Activated naive CD8-positive, alpha-beta T cell treated with anti-CD3 and anti-CD28 coated beads, Interleukin-2, amount 50 U/mL, for 16 hours (primary cell): ENCODE data around the gene TMEM181.
"Not testable (repeated sequence)": the region's sequence is repeated elsewhere in the genome, so short reads cannot be mapped to it uniquely, and the experiment has no call there.

Experiments used
- DNase-seq: peaks from one replicate; pipeline ENCODE4 v3.0.0-alpha.2; 2020; ENCODE audit warnings: low read depth, low spot score

Gene TMEM181

DNA sequence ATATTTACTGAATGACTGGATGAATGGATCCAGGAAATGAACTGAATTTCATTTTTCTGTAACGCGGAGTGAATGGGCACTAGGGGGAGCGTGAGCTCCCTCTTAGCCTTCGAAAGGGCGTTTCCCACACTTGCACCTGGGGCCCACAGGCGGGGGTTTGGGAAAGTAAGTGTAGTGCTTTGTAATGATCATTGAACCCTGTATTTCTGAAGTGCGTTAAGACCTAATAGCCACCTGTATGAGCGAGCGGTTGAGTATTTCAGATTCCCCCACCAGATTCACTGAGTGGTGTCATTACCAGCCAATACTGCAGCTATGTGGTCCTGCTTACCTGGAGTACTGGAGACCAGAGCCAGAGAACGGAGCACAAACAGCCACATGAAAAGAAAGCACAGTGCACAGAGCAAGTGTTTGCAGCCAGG, 100.5 kb downstream of the TMEM181 start:
- DNase-seq: no peak

DNA sequence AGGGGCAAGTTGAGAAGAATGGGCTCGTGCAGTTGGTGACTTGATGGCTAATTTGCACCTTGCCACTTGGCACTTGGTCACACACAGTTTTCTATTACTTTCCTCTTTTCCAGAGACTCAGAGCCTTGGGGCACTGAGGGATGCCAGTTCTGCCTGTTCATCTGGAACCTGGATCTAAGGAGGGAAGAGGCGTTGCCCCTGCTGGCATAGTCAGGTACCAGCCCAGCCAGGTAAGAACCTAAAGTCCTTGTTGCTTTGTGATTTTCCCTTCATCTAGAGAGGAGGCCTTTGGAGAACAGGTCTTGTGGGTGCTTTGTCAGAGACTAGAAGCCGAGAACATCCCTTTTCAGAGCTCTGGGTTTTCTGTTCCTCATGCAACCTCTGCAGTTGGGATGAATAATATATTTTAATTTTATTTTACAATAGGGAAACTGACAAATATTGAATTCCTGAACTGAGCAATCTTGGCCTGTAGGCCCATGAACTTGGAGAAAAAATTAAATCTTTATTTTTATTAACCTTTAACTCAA, 101.3 kb downstream of the TMEM181 start:
- DNase-seq: no peak

DNA sequence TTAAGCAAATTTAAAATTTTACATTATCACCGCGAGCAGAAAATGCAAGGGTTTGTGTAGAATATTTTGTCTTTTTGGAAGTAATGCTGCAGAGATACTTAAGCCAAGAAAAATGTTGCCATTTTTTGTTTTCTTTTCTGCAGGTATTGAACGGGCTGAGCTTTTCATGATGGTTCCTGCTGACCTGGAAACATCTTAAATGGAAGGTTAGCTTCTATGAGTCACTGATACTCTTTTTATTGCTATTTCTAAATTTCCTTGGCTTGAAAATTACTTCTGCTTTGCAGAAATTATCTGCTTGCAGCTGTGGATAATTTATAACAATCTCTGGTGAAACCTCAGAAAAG, 102.7 kb downstream of the TMEM181 start:
- no peak for DNase-seq

DNA sequence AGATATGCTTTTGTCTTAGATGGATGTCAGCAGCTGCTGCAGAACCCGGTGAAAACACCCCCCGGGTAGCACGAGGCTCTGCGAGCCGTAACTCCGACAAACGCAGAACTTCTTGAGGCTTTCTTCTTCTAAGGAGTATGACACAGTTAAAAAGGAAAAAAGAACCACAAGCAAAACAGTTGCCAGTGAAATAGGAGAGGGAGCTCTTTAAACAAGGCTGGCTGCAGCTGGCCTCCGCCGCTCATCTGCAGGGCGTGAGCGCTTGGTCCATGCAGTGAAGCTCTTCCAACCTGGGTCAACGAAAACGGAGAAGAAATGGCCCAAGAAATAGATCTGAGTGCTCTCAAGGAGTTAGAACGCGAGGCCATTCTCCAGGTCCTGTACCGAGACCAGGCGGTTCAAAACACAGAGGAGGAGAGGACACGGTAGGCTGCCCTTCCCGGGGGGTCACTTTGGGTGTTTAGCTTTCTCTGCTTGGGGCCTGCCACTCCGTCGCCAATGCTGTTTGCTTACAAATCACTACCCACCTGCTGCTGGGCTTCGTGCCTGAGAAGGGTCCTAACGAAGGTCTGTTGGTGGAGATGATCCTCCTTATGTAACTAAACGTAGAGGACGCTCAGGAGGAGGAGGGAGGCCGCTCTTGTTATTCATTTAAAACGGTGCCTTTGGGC, 103.2 kb downstream of the TMEM181 start:
- DNase-seq: no peak

DNA sequence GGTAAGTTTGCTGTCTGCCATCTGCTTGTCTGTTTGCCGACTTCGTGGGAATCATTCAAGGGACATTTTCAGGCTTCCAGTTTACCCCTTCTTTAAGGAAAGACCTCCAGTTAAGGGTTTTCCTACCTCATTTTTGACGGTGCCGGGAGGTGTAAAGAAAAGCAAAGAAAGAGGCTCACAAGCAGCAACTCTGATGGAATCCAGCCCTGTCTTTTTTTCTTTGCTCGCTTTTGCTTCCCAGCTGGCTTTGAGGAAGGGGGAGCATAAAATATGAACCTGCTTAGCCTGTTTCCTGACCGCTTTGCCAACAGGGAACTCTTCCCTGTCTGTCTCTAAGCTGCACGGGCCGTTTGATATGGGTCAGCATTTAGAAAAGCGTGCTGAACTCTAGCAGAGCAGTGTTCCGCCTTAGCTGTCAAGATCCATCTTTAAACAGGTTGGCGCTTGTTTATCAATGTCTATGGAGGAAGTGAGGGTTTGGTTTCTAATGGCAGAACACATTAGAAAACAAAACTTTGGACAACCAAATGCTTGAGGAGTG, 103.8 kb downstream of the TMEM181 start:
- DNase-seq: no peak

DNA sequence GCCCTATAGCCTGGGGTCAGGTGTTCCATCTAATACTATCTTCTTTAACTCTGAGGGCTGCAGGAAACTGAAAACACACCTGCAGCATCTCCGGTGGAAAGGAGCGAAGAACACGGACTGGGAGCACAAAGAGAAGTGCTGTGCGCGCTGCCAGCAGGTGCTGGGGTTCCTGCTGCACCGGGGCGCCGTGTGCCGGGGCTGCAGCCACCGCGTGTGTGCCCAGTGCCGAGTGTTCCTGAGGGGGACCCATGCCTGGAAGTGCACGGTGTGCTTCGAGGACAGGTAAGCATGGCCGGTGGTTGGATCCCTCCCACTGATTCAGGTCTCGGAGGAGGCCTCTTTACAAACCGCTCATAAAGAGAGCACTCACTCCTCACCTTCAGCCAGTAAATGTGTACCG, 105.4 kb downstream of the TMEM181 start:
- no peak for DNase-seq

DNA sequence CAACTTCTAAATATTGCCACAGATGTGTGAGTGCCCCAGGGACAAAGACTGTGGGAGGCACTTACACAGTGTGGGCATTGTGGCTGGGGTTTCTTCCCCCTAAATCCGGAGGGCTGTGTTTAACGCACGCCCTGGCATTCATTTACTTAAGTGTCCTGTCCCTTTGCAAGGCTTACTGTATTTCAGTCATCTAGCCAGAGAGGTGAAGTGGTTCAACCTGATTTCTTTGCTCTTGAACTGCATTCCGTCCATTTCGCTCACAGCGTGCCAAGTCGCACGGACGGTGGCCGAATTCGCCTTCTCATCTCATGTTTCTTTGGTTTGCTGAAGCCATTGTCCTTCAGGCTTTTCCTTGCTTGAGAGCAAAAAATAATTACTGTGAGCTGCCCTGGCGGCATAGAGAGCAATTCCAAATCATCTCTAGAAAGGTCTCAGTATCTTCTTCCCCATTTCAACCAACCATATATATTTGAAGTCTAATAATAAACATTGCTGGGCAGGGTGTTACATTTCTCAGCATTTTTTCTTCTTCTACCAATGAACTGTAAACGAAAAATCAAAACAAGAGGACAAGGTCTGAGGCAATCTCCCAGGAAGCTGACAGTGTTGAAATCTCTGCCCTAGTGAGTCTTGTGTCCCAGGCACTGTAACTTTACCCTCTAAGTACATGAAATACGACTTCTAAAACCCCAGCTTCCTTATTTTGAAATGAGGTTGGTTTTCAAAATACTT, 106.9 kb downstream of the TMEM181 start:
- DNase-seq: no peak

DNA sequence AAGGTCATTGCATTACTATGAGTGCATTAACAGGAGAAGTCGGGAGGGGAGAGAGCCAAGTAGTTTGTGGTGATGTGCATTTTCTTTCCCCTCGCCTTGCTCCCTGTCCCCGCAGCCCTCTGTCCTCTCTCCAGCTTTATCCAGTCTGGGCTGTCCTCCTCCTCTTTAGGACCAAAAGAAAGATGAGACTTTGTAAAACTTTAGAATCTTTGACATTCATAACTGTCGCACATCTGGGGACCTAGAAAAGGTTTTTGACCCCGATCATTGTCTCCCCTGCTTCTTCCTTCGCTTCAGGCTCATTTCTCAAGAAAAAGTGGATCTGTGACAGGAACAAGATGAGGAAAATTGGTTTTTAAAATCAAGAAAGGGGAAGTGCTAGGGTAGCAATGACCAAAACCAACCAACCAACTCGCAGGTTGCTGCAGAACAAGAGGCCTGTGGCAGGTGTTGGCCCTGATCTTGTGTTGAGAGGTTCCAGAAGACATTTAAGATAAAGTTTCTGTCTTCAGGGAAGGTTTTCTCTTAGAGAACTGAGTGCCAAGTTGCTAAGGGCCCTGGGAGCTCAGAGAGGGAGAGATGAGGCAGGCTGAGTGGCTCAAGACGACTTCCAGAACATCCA, 107.6 kb downstream of the TMEM181 start:
- no peak for DNase-seq

DNA sequence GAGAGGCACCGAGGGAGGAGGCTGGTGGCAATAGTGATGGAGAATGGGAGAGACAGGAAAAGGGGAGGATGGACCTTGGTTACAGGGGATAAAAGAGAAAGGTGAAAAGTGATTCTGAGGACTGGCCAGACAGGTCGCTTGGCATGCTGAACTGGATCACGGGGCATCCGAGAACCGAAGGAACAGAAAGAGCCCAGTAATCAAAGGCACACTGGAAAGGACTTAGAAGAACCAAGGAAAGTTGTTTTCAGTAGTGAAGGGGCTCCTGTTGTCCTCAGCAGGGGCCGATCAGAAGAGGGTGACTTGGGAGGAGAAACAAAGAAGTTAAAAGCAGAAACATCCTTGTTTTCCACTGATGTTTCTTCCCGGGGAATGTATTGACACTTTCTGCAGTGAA, 108.8 kb downstream of the TMEM181 start:
- no peak for DNase-seq

DNA sequence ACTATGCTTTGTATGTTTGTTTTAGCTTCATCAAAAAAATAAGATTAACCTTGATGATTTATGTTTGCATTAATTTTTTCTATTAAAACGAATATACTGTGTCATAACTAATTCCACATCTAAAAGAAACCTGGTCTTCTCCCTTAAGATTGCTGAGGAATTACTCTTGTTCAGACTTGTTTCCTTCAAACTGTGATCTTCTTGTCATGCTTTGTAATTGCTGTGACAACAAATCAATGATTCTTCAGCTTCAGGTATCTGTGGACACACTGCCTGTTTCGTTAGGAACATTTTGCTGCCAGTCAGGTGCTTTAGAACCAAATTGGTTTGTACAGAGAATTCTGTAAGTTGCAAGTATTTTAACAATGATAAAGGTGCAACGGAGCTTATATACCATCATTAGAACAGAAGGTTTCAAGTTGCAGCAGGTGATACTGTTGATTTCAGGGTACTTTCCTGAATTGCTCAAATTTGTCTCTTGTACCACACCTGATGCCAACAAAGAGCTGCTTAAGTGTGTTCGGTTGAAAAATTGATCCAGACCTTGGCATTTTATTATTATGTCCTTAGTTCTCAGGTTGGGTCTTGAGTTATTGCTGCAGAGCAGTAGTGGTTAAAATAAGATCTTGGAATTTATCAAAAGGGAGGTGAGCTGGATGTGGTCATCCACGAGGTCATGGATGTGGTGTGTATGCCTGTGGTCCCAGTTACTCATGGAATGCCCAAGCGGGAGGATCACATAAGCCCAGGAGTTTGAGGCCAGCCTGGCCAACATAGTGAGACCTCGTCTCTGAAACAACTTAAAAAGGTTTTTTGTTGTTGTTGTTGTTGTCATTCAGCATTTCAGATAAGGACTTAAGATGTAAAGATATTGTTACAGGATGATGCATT, 109.5 kb downstream of the TMEM181 start:
- no peak for DNase-seq

DNA sequence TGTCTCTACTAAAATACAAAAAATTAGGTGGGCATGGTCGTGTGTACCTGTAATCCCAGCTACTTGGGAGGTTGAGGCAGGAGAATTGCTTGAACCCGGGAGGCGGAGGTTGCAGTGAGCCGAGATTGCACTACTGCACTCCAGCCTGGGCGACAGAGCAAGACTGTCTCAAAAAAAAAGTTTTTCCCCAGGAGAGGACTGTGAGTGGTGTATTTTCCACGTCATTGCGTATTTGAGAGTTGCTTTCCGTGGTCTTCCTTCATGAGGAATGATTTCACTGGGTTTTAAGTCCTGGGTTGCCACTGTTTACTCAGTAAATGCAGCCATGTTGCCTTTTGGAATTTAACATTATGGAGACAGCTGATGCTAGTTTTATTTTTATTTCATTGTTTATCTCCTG, 112.2 kb downstream of the TMEM181 start:
- not testable (repeated sequence) for DNase-seq

DNA sequence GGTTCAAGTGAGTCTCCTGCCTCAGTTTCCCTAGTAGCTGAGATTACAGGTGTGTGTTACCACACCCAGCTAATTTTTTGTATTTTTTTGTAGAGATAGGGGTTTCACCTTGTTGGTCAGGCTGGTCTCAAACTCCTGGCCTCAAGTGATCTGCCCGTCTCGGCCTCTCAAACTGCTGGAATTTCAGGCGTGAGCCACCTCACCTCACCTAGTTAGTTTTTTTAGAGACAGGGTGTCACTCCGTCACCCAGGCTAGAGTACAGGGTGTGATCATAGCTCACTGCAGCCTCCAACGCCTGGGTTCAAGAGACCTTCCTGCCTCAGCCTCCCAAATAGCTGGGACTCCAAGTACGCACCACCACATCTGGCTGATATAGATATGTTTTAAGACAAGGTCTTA, 112.8 kb downstream of the TMEM181 start:
- no peak for DNase-seq

DNA sequence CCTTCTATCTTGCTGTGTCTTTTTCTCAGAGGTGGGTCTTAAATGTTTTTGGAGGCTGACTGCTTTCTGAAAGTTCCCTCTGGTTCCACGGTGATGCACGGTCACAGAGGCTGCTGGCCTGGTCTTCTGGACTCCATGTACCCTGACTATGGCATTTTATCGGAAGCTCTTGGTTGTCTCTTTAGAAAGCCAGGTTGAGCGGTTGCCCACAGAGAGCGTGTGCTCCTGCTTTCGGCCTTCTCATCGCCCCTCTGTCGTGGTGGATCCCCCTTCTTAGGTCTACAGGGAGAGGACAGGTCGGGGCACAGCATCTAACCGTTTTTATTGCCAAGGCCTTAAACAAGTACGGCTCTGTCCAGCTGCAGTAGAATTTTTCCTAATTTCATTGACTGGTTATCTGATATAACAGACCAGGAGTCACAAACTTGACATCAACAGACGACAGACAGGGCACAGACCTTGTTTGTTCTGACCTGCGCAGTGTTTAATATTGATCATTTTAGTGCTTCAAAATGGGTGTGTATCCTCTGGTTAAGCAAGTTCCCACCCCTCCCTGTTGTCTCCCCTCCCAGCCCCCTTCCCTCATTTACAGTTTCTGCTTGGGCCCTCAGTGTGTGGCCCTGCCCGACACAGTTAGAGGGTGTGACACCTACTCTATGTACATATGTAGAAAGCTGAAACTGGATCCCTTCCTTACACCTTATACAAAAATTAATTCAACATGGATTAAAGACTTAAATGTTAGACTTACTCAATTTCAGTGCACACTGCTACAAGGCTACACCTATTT, 114.6 kb downstream of the TMEM181 start:
- DNase-seq: no peak

DNA sequence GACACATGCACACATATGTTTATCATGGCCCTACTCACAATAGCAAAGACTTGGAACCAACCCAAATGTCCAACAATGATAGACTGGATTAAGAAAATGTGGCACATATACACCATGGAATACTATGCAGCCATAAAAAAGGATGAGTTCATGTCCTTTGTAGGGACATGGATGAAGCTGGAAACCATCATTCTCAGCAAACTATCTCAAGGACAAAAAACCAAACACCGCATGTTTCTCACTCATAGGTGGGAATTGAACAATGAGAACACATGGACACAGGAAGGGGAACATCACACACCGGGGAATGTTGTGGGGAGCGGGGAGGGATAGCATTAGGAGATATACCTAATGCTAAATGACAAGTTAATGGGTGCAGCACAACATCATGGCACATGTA, 117.2 kb downstream of the TMEM181 start:
- DNase-seq: not testable (repeated sequence)

DNA sequence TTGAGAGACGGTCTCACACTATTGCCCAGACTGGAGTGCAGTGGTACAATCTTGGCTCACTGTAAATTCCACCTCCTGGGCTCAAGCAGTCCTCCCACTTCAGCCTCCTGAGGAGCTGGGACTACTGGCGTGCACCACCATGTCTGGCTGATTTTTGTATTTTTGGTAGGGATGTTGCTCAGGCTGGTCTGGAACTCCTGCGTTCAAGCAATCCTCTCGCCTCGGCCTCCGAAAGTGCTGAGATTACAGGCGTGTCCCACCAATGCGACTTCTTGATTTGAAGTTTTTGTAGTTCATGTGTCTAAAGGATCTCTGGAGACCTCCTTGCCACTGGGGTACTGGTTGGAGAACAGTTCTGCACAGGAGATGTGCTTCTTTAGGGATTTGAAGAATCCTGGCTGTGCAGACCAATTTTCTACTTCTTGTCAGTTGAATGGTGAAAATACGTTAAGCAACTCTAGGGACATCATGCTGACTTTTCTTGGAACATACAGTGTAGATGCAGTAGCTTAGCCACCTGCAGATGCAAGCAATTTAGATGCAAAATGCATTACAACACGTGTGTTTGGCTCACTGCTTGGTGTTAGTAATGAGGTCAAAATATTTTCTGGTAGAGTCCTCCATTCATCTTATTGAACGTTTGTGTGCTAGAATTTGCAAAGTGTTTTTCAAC, 118.2 kb downstream of the TMEM181 start:
- no peak for DNase-seq

DNA sequence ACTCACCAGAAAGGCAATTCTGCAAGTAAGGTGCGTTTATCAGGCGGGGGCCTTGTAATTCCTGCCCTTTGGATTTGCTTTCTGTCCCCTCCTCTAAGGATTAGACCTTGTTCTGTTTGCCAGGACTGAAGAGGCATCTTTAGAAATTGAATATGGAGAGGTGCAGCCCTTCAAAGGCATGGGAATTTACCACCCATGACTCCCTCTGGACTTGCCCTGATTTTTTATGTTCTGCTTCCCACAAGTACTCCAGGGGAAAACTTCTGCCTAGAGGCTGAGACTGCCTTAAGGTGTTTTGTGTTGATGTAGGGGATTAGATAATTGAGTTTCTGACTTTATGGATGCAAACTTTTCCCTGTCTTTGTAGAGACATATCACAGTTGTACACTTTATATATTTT, 120.1 kb downstream of the TMEM181 start:
- no peak for DNase-seq

DNA sequence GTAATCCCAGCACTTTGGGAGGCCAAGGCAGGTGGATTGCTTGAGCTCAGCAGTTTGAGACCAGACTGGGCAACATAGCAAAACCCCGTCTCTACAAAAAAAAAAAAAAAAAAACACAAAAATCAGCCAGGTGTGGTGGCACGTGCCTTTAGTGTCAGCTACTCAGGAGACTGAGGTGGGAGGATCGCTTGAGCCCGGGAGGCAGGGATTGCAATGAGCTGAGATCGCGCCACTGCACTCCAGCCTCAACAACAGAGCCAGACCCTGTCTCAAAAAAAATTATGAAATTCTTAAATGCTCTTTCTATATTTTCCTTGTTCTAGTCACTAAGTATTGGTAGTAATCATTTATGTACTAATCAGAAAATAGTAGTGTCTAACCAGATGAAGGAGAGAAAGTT, 120.6 kb downstream of the TMEM181 start:
- no peak for DNase-seq

DNA sequence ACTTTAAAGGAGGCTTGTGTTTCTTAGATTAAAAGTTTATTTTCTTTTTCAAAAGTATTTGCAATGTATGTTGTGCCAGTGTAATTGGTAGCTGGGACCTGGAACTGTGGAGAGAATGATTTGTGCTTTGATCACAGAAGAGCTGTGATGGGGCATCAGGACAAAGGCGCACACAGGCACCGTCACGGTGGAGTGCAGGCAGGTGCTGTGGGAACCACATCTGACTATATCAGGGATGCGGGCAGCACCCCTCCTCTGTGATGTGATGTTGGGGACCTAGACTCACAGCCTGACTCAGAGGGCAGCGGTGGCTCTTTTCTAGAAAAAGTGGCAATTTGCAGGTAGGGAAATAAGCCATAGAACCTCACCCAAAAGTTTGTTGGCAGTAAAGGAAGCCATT, 124.4 kb downstream of the TMEM181 start:
- DNase-seq: no peak

DNA sequence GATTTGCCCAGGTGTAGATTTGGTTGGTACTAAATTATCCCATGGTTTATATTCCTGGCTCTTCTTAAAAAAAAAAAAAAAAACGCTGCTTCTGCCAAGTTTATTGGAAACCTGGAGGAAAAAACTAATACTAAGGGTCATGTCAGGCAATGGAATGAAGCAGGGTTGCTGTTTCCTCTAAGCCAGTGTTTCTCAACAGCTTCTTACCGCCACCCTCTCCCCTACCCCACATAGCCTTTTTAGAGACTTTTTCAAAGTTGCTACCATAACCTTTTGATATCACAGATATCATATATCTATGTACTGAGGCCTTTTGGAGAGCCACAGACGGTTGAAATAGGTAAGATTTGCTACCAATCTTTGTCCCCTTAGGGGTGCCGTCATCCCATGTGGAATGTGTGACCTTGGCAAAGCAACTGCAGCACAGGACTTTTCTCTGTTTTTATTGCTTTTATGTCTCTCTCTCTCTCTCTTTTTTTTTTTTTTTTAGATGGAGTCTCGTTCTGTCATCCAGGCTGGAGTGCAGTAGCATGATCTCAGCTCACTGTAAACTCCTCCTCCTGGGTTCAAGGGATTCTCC, 124.9 kb downstream of the TMEM181 start:
- DNase-seq: no peak
